ENCODE results near the gene AVPI1.

DNA sequence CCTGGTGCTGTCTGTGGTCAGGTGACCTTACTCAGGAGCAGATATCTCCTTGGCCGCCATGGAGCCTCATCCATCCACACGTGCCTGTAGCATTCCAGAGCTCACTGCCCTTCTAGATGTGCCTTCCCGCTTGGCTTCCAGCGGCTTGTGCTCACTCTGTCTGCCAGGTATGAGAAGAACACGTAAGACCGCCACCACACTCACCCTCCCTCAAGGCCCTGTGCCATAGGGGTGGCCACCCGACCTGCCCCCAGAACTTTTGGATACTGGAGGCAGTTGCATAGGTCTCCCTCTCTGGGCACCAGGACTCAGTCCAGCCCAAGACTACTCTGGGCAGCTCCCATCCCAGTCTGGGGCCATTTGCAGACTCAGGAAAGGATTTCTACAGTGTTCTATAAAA lies 30.6 kb upstream of the AVPI1 start:
- TF ChIP-seq, protein P1, sequence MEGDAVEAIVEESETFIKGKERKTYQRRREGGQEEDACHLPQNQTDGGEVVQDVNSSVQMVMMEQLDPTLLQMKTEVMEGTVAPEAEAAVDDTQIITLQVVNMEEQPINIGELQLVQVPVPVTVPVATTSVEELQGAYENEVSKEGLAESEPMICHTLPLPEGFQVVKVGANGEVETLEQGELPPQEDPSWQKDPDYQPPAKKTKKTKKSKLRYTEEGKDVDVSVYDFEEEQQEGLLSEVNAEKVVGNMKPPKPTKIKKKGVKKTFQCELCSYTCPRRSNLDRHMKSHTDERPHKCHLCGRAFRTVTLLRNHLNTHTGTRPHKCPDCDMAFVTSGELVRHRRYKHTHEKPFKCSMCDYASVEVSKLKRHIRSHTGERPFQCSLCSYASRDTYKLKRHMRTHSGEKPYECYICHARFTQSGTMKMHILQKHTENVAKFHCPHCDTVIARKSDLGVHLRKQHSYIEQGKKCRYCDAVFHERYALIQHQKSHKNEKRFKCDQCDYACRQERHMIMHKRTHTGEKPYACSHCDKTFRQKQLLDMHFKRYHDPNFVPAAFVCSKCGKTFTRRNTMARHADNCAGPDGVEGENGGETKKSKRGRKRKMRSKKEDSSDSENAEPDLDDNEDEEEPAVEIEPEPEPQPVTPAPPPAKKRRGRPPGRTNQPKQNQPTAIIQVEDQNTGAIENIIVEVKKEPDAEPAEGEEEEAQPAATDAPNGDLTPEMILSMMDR (IDR thresholded peaks at IDR 0.05; ENCODE audit: low read depth, low read length): no peak
- TF ChIP-seq EZH2phosphoT487 (IDR thresholded peaks at IDR 0.05; ENCODE audit: low read depth): no peak

All from OCI-LY3 (cell line).